IMR-90 (cell line): ENCODE data around the gene LIAS. TPM values are rescaled to one million over a fixed set of nuclear protein-coding genes. Genes with fewer than 3 reads are reported as not detected.

Experiments used
- ATAC-seq: fragments of 200-7000 bp; cut with Tn5 transposase; 2 replicates; pipeline ENCODE4 v1.9.1; 2020; ENCODE audit warnings: low read depth, mild to moderate bottlenecking, moderate library complexity
- BruUV-seq: library from RNA; stranded (reverse); fragments of 400-500 nt; replicated peaks from 2 replicates; lab custom pipeline; 2021; lab: Mats Ljungman, UMichigan
- CTCF ChIA-PET: fragments of 300-600 bp; formaldehyde crosslinking; extraction: SDS; loops from one replicate; lab custom pipeline; 2021; ENCODE audit warnings: antibody characterized with exemption; lab: Yijun Ruan, JAX
- POLR2A ChIA-PET: fragments of 300-600 bp; sonication (Branson Sonifier 250); formaldehyde crosslinking; loops from one replicate; lab custom pipeline; 2022; ENCODE audit warnings: antibody characterized with exemption; ENCODE audit not compliant: unreplicated experiment; lab: Charles Lee
- DNase-seq: peaks from one replicate; pipeline ENCODE4 v3.0.0; 2013
- H2AFZ ChIP-seq: replicated peaks from 2 replicates; pipeline ENCODE3; 2013; ENCODE audit warnings: low read length, mild to moderate bottlenecking; ENCODE audit not compliant: poor library complexity
- H2AK5ac ChIP-seq: 2 replicates; pipeline ENCODE4 v1.6.1; 2013; ENCODE audit warnings: low read depth, low read length, inconsistent platforms
- H2AK9ac ChIP-seq: replicated peaks from 2 replicates; pipeline ENCODE3; 2013; ENCODE audit warnings: mild to moderate bottlenecking, low read depth, low read length, moderate library complexity; ENCODE audit not compliant: poor library complexity
- H2BK120ac ChIP-seq: 2 replicates; pipeline ENCODE4 v1.6.1; 2013; ENCODE audit warnings: low read depth, low read length, inconsistent platforms
- H2BK15ac ChIP-seq: 3 replicates; pipeline ENCODE4 v1.6.1; 2013; ENCODE audit warnings: low read depth, low read length, inconsistent platforms
- H2BK20ac ChIP-seq: 2 replicates; pipeline ENCODE4 v1.6.1; 2013; ENCODE audit warnings: low read depth, mild to moderate bottlenecking, inconsistent platforms, low read length, moderate library complexity
- H2BK5ac ChIP-seq: 2 replicates; pipeline ENCODE4 v1.6.1; 2013; ENCODE audit warnings: mild to moderate bottlenecking, low read depth, low read length, inconsistent platforms; ENCODE audit not compliant: poor library complexity, severe bottlenecking
- H3K14ac ChIP-seq: replicated peaks from 2 replicates; pipeline ENCODE4 v1.6.1; 2013; ENCODE audit warnings: low read depth, low read length, inconsistent platforms
- H3K18ac ChIP-seq: 2 replicates; pipeline ENCODE4 v1.6.1; 2013; ENCODE audit warnings: low read depth, low read length, control low read depth
- H3K23ac ChIP-seq: 2 replicates; pipeline ENCODE4 v1.6.1; 2013; ENCODE audit warnings: low read depth, low read length, inconsistent platforms
- H3K27ac ChIP-seq: 2 replicates; pipeline ENCODE4 v1.5.1; 2013; ENCODE audit warnings: mild to moderate bottlenecking, control low read depth, low read length; ENCODE audit not compliant: insufficient read depth
- H3K27me3 ChIP-seq: 2 replicates; pipeline ENCODE4 v1.6.1; 2013; ENCODE audit warnings: low read length; ENCODE audit not compliant: control insufficient read depth, insufficient read depth
- H3K36me3 ChIP-seq: 2 replicates; pipeline ENCODE4 v1.6.1; 2013; ENCODE audit warnings: low read length, mixed read lengths; ENCODE audit not compliant: control insufficient read depth, insufficient read depth
- H3K4ac ChIP-seq: 2 replicates; pipeline ENCODE4 v1.6.1; 2013; ENCODE audit warnings: low read depth, low read length, inconsistent platforms
- H3K4me1 ChIP-seq: 2 replicates; pipeline ENCODE4 v1.6.1; 2013; ENCODE audit warnings: low read length, mixed read lengths; ENCODE audit not compliant: control insufficient read depth, insufficient read depth
- H3K4me2 ChIP-seq: 2 replicates; pipeline ENCODE4 v1.6.1; 2013; ENCODE audit warnings: low read depth, mild to moderate bottlenecking, control low read depth, low read length, moderate library complexity
- H3K4me3 ChIP-seq: 2 replicates; pipeline ENCODE4 v1.5.1; 2013; ENCODE audit warnings: low read depth, mild to moderate bottlenecking, control low read depth, low read length, moderate library complexity; ENCODE audit not compliant: insufficient read depth
- H3K56ac ChIP-seq: 2 replicates; pipeline ENCODE4 v1.6.1; 2013; ENCODE audit warnings: low read length, inconsistent platforms; ENCODE audit not compliant: insufficient read depth; ENCODE audit errors: extremely low read depth
- H3K79me1 ChIP-seq, 2 experiments: 2 replicates each; pipeline ENCODE4 v1.6.1; 2013; ENCODE audit warnings: low read length in 2 of 2, inconsistent platforms in 1 of 2, low read depth in 1 of 2
- H3K9ac ChIP-seq: 2 replicates; pipeline ENCODE4 v1.6.1; 2013; ENCODE audit warnings: low read depth, low read length, control low read depth
- H3K9me1 ChIP-seq: 2 replicates; pipeline ENCODE4 v1.6.1; 2013; ENCODE audit warnings: low read length, inconsistent platforms; ENCODE audit not compliant: insufficient read depth
- H3K9me3 ChIP-seq: 2 replicates; pipeline ENCODE4 v1.6.1; 2013; ENCODE audit warnings: low read length; ENCODE audit not compliant: control insufficient read depth, insufficient read depth
- H4K20me1 ChIP-seq: 2 replicates; pipeline ENCODE4 v1.6.1; 2013; ENCODE audit warnings: low read length, inconsistent platforms; ENCODE audit not compliant: insufficient read depth
- H4K5ac ChIP-seq: 2 replicates; pipeline ENCODE4 v1.6.1; 2013; ENCODE audit warnings: mild to moderate bottlenecking, low read depth, low read length, control low read depth
- H4K8ac ChIP-seq, 2 experiments: 2 replicates each; pipeline ENCODE4 v1.6.1; 2013; ENCODE audit warnings: low read depth in 2 of 2, low read length in 2 of 2, control low read depth in 1 of 2, inconsistent platforms in 1 of 2
- H4K91ac ChIP-seq: 2 replicates; pipeline ENCODE4 v1.6.1; 2013; ENCODE audit warnings: low read depth, low read length, inconsistent platforms; ENCODE audit not compliant: insufficient read depth
- CEBPB ChIP-seq: IDR thresholded peaks from 2 replicates; pipeline ENCODE4 v1.6.1; 2012; ENCODE audit warnings: low read depth, low read length, improper control_type of control experiment
- FOS ChIP-seq: fragments of 150-350 bp; IDR thresholded peaks from 2 replicates; pipeline ENCODE4 v1.6.1; 2016; ENCODE audit warnings: low read depth, low read length
- MAZ ChIP-seq: IDR thresholded peaks from 2 replicates; pipeline ENCODE4 v1.6.1; 2012; ENCODE audit warnings: low read depth, mild to moderate bottlenecking, low read length, improper control_type of control experiment, moderate library complexity, borderline replicate concordance
- RAD21 ChIP-seq: IDR thresholded peaks from 2 replicates; pipeline ENCODE4 v1.6.1; 2012; ENCODE audit warnings: low read length, improper control_type of control experiment
- RCOR1 ChIP-seq: IDR thresholded peaks from 2 replicates; pipeline ENCODE4 v1.6.1; 2012; ENCODE audit warnings: mild to moderate bottlenecking, low read length, improper control_type of control experiment; ENCODE audit not compliant: insufficient replicate concordance
- SMC3 ChIP-seq: fragments of 150-350 bp; IDR thresholded peaks from 2 replicates; pipeline ENCODE4 v1.6.1; 2016; ENCODE audit warnings: low read depth, mild to moderate bottlenecking, antibody characterized with exemption, low read length, moderate library complexity
- WGBS, 2 experiments: methylation state at CpG; one replicate each; pipeline versions ENCODE4 v1.1.5 to v1.1.7; 2013; ENCODE audit warnings: missing lambda C conversion rate in 2 of 2; ENCODE audit not compliant: insufficient read length in 1 of 2; ENCODE audit errors: extremely low coverage in 2 of 2; 5-methylcytosine and 5-hydroxymethylcytosine counted together
- dilution Hi-C: fragments of 300-500 bp; cut with HindIII; formaldehyde crosslinking; loops from one replicate; pipeline ENCODE4 v1.14.3; 2018; ENCODE audit warnings: low sequenced_read_pairs; ENCODE audit not compliant: unreplicated experiment
- in situ Hi-C: fragments of 300-500 bp; cut with MboI; formaldehyde crosslinking; loops from 3 replicates; pipeline ENCODE4 v1.14.3; 2019; ENCODE audit warnings: low sequenced_read_pairs, inconsistent platforms, mixed read lengths
- intact Hi-C: fragments of 100-400 bp; cut with micrococcal nuclease; formaldehyde crosslinking; loops from 2 replicates; pipeline ENCODE4 v1.10.0; 2022
- polyA plus RNA-seq, 3 experiments: library from polyadenylated mRNA; depleted of rRNA; stranded (reverse); fragments of >200 nt; gene quantifications; 2 replicates each; pipeline ENCODE4 v1.2.3, GENCODE V29; 2012; ENCODE audit warnings: low replicate concordance in 1 of 3
- total RNA-seq: library from RNA; depleted of rRNA; stranded (reverse); fragments of >200 nt; gene quantifications from 2 replicates; pipeline ENCODE4 v1.2.3, GENCODE V29; 2012

Gene LIAS
- total and polyA plus RNA-seq, 2 of the 4 experiments (the other 2 are of a cell fraction) = 3.2 to 7.8 TPM

DNA sequence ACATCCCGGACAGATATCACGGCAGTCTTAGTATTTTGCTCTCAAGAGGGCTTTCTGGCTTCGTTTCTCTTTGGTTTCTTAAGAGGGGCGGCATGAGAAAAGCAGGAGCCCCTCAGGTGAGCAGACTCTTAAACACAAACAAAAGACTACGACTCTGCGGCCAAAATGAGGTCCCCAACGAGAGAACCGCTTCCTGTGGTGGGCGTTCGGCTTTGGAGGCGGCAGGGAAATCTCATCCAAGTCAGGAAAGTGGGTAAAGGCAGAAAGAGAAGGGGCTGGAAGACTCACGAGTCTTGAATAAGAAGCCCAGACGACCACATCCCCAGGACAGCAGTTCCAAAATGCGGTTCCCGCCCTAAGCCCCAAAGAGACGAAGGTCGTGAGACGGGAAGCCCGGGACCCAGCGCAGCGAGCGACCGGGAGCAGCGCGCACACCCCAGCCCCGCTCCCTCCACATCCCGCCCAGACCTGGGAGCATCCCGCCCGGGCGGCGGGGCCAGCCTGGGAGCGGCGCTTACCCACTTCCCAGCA lies 68.0 kb downstream of the LIAS start:
- Histone ChIP-seq H2AK9ac (peak overlapping the region; percentile 88), H3K18ac (peak overlapping the region; percentile 10), H3K9me3 (peaks cover 3% of the 10 kb centered on the region; the same call in 1 of the 2 replicates), H3K27ac (peak overlapping the region; percentile 72), H2BK5ac (peak overlapping the region; percentile 67), H3K79me1 (peaks cover 6 to 51% of the 10 kb centered on the region in 2 experiments; a peak in 3 of 4 replicates), H3K36me3 (peaks cover under 1% of the 10 kb centered on the region; the same call in 1 of the 2 replicates), H3K56ac (peak overlapping the region; percentile 96), H3K4me2 (peak overlapping the region; percentile 82), H3K4me1 (peaks cover 7% of the 10 kb centered on the region), H3K14ac (peak overlapping the region; percentile 88), H2BK120ac (peak overlapping the region; percentile 45), H2AK5ac (peak overlapping the region; percentile 41), H4K20me1 (peaks cover 17% of the 10 kb centered on the region; the same call in 1 of the 2 replicates), H3K23ac (peak overlapping the region; percentile 75), H4K8ac (peak overlapping the region; percentile 56 to 65; a peak in 3 of 4 replicates), H4K91ac (peak overlapping the region; percentile 78), H3K9me1 (peaks cover 7% of the 10 kb centered on the region; the same call in 1 of the 2 replicates), H3K4me3 (peak overlapping the region; percentile 76), H2BK20ac (no peak overlapping the region), H3K4ac (peak overlapping the region; percentile 70), H4K5ac (peak overlapping the region; percentile 8; the same call in 1 of the 2 replicates), H3K9ac (peak overlapping the region; percentile 81), H2AFZ (peak overlapping the region; percentile 92), H3K27me3 (no peaks in the 10 kb centered on the region), H2BK15ac (peak overlapping the region; percentile 28; the same call in 1 of the 3 replicates)
- intact Hi-C loops (loop anchor here (1.0 to 5.0 kb wide), 7 partner anchors 31 to 451 kb away; partner anchors contain the start of gene UBE2K), in situ Hi-C loops (loop anchor here (10.0 kb wide), 1 partner anchor 108 kb away; the partner anchor contains the start of gene SMIM14), dilution Hi-C loops (no loop called here)
- ChIA-PET CTCF (interaction anchor here (0.6 to 1.3 kb wide), 4 partner anchors 15 to 57 kb away, joined by 3 read pairs; no protein-coding TSS in a partner anchor), POLR2A (interaction anchor here (0.9 to 1.1 kb wide), 3 partner anchors 43 to 171 kb away, joined by 3 to 8 read pairs (median 5); partner anchors contain the start of gene SMIM14)
- TF ChIP-seq MAZ = no peak
- no peak for TF ChIP-seq SMC3
- no peak for TF ChIP-seq FOS
- no peak for TF ChIP-seq RCOR1
- TF ChIP-seq RAD21 = no peak
- no peak for TF ChIP-seq CEBPB
- TSS peak; percentile 70 for BruUV-seq
- DNase-seq (no peak), ATAC-seq (no peak)
- WGBS, 2 experiments = 0% methylated on average over 7 of the region's 33 CpGs; no CpG with 5 or more reads in 1 of the 2 experiments
